Neural cell (in vitro differentiated cells): Measurements from ENCODE around the gene GSDMA. TPM values are rescaled to one million over a fixed set of nuclear protein-coding genes. Genes with fewer than 3 reads are reported as not detected.

Experiments used
- H2AFZ ChIP-seq: fragments of 200-600, 300-800 bp; sonication (generic), shearing (Covaris generic); 2 replicates; pipeline ENCODE4 v1.6.0; 2014; ENCODE audit warnings: low read depth, mild to moderate bottlenecking, antibody characterized with exemption, low read length, moderate library complexity
- H3F3A ChIP-seq: fragments of 200-600 bp; shearing (Covaris generic); 2 replicates; pipeline ENCODE4 v1.6.1; 2016; ENCODE audit warnings: mild to moderate bottlenecking, moderate library complexity, mixed read lengths, antibody characterized with exemption, low read length; ENCODE audit not compliant: insufficient read depth, poor library complexity, severe bottlenecking
- H3K27ac ChIP-seq: fragments of 200-600, 300-800 bp; sonication (generic), shearing (Covaris generic); 2 replicates; pipeline ENCODE4 v1.5.1; 2014; ENCODE audit warnings: mild to moderate bottlenecking, low read length, moderate library complexity
- H3K27me3 ChIP-seq: fragments of 300-800, 200-600 bp; sonication (generic), shearing (Covaris generic); 2 replicates; pipeline ENCODE4 v1.6.0; 2014; ENCODE audit warnings: mild to moderate bottlenecking, low read depth, low read length, moderate library complexity; ENCODE audit not compliant: insufficient read depth
- H3K36me3 ChIP-seq: fragments of 300-800, 200-600 bp; sonication (generic), shearing (Covaris generic); 2 replicates; pipeline ENCODE4 v1.5.1; 2014; ENCODE audit warnings: mild to moderate bottlenecking, antibody characterized with exemption, low read length, moderate library complexity; ENCODE audit not compliant: insufficient read depth
- H3K4me2 ChIP-seq: fragments of 300-800, 200-600 bp; sonication (generic), shearing (Covaris generic); 2 replicates; pipeline ENCODE4 v1.6.0; 2014; ENCODE audit warnings: mild to moderate bottlenecking, low read length
- H3K4me3 ChIP-seq: fragments of 300-800, 200-600 bp; sonication (generic), shearing (Covaris generic); 2 replicates; pipeline ENCODE4 v1.5.1; 2014; ENCODE audit warnings: mild to moderate bottlenecking, low read length, moderate library complexity
- H3K79me2 ChIP-seq: fragments of 200-600 bp; shearing (Covaris generic); replicated peaks from 2 replicates; pipeline ENCODE4 v1.6.0; 2014; ENCODE audit warnings: mild to moderate bottlenecking, low read length, moderate library complexity; ENCODE audit not compliant: insufficient read depth
- H3K9ac ChIP-seq: fragments of 300-800, 200-600 bp; sonication (generic), shearing (Covaris generic); 2 replicates; pipeline ENCODE4 v1.6.1; 2016; ENCODE audit warnings: mild to moderate bottlenecking, low read length, mixed read lengths
- H3K9me2 ChIP-seq: fragments of 200-600 bp; shearing (Covaris generic); 2 replicates; pipeline ENCODE4 v1.6.1; 2016; ENCODE audit warnings: mild to moderate bottlenecking, low read length, mixed read lengths; ENCODE audit not compliant: insufficient read depth
- H3K9me3 ChIP-seq: fragments of 200-600, 300-800 bp; sonication (generic), shearing (Covaris generic); 2 replicates; pipeline ENCODE4 v1.6.1; 2016; ENCODE audit warnings: mild to moderate bottlenecking, mixed run types, low read length, moderate library complexity, mixed read lengths
- H4K20me1 ChIP-seq: fragments of 200-600 bp; shearing (Covaris generic); 2 replicates; pipeline ENCODE4 v1.6.1; 2016; ENCODE audit warnings: mild to moderate bottlenecking, mixed run types; ENCODE audit not compliant: insufficient read depth
- EP300 ChIP-seq: fragments of 450-650 bp; conservative IDR thresholded peaks from 2 replicates; pipeline ENCODE4 v1.6.1; 2014; ENCODE audit warnings: antibody characterized with exemption, mild to moderate bottlenecking, moderate library complexity; ENCODE audit not compliant: poor library complexity, severe bottlenecking
- EZH2 ChIP-seq: fragments of 200-600, 300-800 bp; shearing (Covaris generic), sonication (generic); IDR thresholded peaks from 2 replicates; pipeline ENCODE4 v1.6.1; 2014; ENCODE audit warnings: antibody characterized with exemption, low read length, borderline replicate concordance, mild to moderate bottlenecking; ENCODE audit not compliant: insufficient read depth, poor library complexity, severe bottlenecking
- MXI1 ChIP-seq: fragments of 450-650 bp; conservative IDR thresholded peaks from 2 replicates; pipeline ENCODE4 v1.6.1; 2014; ENCODE audit warnings: antibody characterized with exemption, mild to moderate bottlenecking; ENCODE audit not compliant: poor library complexity, severe bottlenecking
- POLR2AphosphoS5 ChIP-seq: IDR thresholded peaks from 2 replicates; pipeline ENCODE4 v1.6.1; 2012
- RAD21 ChIP-seq: fragments of 450-650 bp; conservative IDR thresholded peaks from 2 replicates; pipeline ENCODE4 v1.6.1; 2014; ENCODE audit warnings: antibody characterized with exemption, mild to moderate bottlenecking, moderate library complexity
- SMC3 ChIP-seq: fragments of 450-650 bp; conservative IDR thresholded peaks from 2 replicates; pipeline ENCODE4 v1.6.1; 2014; ENCODE audit warnings: antibody characterized with exemption, mild to moderate bottlenecking, moderate library complexity; ENCODE audit not compliant: poor library complexity
- TAF1 ChIP-seq: IDR thresholded peaks from 2 replicates; pipeline ENCODE4 v1.6.1; 2012; ENCODE audit warnings: low read depth
- polyA plus RNA-seq: library from polyadenylated mRNA; depleted of rRNA; stranded (reverse); fragments of >200 nt; gene quantifications from 2 replicates; pipeline ENCODE4 v1.2.3, GENCODE V29; 2014
- TF ChIP-seq, protein P1 (sequence below): IDR thresholded peaks from 2 replicates; pipeline ENCODE4 v1.6.1; 2012; ENCODE audit warnings: borderline replicate concordance
- TF ChIP-seq, protein P2 (sequence below): fragments of 450-650 bp; IDR thresholded peaks from 2 replicates; pipeline ENCODE4 v1.5.1; 2014; ENCODE audit warnings: antibody characterized with exemption, mild to moderate bottlenecking, moderate library complexity; ENCODE audit not compliant: poor library complexity, severe bottlenecking

GSDMA gene
- polyA plus RNA-seq, 1 donor from 2014 or later: not detected

DNA sequence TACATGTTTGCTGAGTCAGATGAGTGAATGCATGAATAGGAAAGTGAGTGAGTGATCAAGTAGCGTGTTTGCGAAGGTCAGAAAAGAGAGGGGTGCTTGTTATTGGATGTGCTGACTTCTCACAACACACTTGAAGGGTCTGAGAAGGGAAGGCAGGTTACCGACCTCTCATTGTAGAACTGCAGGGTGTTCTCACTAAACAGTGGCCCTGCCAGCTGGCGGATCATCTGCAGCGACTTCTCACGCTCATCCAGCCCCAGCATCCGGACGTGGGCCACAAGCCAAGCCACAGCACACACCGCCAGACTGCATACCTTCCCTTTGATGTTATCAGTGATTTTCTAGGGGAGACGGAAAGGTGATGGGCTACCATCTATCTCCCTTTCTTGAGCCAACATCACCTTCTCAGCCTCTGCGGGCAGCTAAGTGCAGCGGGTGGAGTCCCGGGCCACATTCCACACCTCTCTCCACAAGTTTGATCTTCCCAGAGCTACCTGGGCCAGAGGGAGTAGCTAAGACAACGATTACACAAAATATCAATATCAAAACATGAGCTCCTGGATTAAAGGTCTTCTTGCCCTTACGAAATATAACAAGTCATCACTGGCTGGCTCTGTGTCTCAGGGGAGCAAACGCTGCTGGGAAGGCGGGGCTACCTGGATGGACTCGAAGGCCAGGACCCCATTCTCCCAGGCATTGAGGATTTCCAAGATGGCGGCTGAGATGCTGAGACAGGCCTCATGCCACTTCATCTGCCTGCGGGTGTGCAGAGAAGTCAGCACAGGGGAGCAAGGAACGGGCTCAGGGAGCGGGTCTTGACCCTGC is 63.4 kb downstream of the GSDMA start:
- no peaks in the 10 kb centered on the region for H3K9me3 ChIP-seq
- H3K9me2 ChIP-seq: no peaks in the 10 kb centered on the region
- no peak overlapping the region for H3K4me3 ChIP-seq
- H3K27me3 ChIP-seq: no peaks in the 10 kb centered on the region
- no peaks in the 10 kb centered on the region for H3F3A ChIP-seq
- H3K27ac ChIP-seq: no peak overlapping the region
- H4K20me1 ChIP-seq: no peaks in the 10 kb centered on the region
- H3K9ac ChIP-seq: no peak overlapping the region
- H3K79me2 ChIP-seq: no peaks in the 10 kb centered on the region
- H3K36me3 ChIP-seq: no peaks in the 10 kb centered on the region
- H2AFZ ChIP-seq: no peak overlapping the region
- no peak overlapping the region for H3K4me2 ChIP-seq
- TF ChIP-seq TAF1 (no peak), EZH2 (no peak), POLR2AphosphoS5 (no peak), EP300 (no peak), SMC3 (no peak), MXI1 (no peak), RAD21 (no peak)
- TF ChIP-seq, protein P1, sequence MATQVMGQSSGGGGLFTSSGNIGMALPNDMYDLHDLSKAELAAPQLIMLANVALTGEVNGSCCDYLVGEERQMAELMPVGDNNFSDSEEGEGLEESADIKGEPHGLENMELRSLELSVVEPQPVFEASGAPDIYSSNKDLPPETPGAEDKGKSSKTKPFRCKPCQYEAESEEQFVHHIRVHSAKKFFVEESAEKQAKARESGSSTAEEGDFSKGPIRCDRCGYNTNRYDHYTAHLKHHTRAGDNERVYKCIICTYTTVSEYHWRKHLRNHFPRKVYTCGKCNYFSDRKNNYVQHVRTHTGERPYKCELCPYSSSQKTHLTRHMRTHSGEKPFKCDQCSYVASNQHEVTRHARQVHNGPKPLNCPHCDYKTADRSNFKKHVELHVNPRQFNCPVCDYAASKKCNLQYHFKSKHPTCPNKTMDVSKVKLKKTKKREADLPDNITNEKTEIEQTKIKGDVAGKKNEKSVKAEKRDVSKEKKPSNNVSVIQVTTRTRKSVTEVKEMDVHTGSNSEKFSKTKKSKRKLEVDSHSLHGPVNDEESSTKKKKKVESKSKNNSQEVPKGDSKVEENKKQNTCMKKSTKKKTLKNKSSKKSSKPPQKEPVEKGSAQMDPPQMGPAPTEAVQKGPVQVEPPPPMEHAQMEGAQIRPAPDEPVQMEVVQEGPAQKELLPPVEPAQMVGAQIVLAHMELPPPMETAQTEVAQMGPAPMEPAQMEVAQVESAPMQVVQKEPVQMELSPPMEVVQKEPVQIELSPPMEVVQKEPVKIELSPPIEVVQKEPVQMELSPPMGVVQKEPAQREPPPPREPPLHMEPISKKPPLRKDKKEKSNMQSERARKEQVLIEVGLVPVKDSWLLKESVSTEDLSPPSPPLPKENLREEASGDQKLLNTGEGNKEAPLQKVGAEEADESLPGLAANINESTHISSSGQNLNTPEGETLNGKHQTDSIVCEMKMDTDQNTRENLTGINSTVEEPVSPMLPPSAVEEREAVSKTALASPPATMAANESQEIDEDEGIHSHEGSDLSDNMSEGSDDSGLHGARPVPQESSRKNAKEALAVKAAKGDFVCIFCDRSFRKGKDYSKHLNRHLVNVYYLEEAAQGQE: no peak
- TF ChIP-seq, protein P2, sequence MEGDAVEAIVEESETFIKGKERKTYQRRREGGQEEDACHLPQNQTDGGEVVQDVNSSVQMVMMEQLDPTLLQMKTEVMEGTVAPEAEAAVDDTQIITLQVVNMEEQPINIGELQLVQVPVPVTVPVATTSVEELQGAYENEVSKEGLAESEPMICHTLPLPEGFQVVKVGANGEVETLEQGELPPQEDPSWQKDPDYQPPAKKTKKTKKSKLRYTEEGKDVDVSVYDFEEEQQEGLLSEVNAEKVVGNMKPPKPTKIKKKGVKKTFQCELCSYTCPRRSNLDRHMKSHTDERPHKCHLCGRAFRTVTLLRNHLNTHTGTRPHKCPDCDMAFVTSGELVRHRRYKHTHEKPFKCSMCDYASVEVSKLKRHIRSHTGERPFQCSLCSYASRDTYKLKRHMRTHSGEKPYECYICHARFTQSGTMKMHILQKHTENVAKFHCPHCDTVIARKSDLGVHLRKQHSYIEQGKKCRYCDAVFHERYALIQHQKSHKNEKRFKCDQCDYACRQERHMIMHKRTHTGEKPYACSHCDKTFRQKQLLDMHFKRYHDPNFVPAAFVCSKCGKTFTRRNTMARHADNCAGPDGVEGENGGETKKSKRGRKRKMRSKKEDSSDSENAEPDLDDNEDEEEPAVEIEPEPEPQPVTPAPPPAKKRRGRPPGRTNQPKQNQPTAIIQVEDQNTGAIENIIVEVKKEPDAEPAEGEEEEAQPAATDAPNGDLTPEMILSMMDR: no peak

GRCh38 chr17:40026816-40027613 is 64.2 kb downstream of the GSDMA start:
- no peak overlapping the region for H2AFZ ChIP-seq
- H3K79me2 ChIP-seq: no peaks in the 10 kb centered on the region
- TF ChIP-seq, protein P2: peak; percentile 84
- TF ChIP-seq RAD21: peak; percentile 52
- no peak for TF ChIP-seq POLR2AphosphoS5
- TF ChIP-seq, protein P1: no peak
- TF ChIP-seq TAF1: no peak
- TF ChIP-seq EP300: no peak
- peak; percentile 66 for TF ChIP-seq SMC3
- no peak for TF ChIP-seq MXI1
- no peak for TF ChIP-seq EZH2
- no peaks in the 10 kb centered on the region for H3K36me3 ChIP-seq
- H3K27me3 ChIP-seq: no peaks in the 10 kb centered on the region
- H3K4me3 ChIP-seq: no peak overlapping the region
- no peak overlapping the region for H3K4me2 ChIP-seq
- no peaks in the 10 kb centered on the region for H3K9me2 ChIP-seq
- no peaks in the 10 kb centered on the region for H3F3A ChIP-seq
- no peaks in the 10 kb centered on the region for H3K9me3 ChIP-seq
- H3K9ac ChIP-seq: no peak overlapping the region
- no peaks in the 10 kb centered on the region for H4K20me1 ChIP-seq
- H3K27ac ChIP-seq: no peak overlapping the region
